SKM-1 (cell line): ENCODE results near the gene SLC6A12.
A peak's percentile ranks its signal among the peaks of the same experiment; 100 is the strongest.
"Not testable (repeated sequence)": the region's sequence is repeated elsewhere in the genome, so short reads cannot be mapped to it uniquely, and the experiment has no call there.

Source experiments
- DNase-seq: peaks from one replicate; lab custom pipeline; 2025; ENCODE audit not compliant: unreplicated experiment; lab: John Stamatoyannopoulos, UW

Gene SLC6A12

DNA sequence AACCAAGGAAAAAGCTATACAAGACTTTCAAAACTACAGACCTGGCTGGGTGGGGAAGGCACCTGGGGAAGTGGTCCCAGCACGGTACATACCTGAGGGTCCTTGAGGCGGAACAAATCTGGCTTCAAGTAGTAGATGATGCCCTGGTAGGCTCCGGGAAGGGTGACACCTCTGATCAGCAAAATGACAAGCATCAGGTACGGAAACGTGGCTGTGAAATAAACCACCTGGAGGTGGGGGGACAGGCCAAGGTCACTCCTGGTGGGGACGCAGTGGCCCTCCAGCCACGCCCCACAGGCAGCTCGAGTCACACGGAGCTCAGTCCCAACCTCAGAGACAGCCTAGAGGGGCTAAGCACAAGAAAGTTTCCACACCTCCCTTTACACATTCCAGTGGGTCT, 15.3 kb downstream of the SLC6A12 start:
- no peak for DNase-seq

DNA sequence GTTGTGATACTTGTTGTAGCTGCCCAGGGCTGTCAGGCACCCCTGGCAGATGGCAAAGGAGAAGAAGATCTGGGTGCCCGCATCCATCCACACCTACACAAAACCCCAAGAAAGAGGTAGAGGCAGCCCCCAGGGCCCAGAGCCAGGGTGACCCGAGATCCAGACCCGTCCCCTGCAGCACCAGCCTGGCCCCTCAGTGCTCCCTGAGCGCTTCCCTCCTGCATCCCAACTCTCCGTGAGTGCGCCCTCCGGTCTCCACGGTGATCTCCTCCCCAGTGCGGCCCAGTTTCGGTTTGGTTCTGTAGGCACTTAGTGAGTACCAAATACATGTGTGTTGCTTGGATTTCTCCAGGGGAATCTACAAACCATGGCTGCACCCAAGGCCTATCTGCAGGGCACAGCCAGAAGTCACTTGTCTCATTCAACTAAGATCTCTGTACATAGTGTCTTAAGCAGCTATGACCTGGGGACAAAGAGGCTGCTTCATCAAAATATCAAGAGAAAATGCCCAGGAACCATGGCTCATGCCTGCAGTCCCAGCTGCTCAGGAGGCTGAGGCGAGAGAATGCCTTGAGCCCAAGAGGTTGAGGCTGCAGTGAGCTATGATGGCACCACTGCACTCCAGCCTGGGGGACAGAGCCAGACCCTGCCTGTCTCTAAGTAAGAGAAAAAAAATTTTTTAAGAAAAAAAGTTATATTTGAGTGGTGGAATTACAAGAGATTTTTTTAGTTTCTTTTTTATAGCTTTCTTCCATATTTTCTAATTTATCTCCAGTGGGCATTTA, 15.9 kb downstream of the SLC6A12 start:
- DNase-seq, result no peak

DNA sequence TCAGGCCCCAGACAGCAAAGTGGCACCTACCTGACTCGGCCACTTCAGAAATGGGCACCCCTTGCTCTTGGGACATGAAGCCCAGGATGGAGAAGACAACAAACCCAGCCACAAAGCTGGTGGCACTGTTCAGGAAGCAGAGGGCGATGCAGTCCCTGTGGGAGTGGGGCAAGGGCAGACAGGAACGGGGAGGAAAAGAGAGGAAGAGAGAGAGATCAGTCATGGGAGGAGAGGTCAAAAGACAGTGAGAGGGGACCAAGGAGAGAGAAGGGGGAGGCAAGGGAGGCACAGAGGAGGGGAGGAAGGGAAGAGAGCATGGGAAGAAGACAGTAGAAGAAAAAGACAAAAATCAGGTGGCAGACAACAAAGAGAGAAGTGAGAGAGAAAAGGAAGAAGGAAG, 16.6 kb downstream of the SLC6A12 start:
- DNase-seq, result no peak

DNA sequence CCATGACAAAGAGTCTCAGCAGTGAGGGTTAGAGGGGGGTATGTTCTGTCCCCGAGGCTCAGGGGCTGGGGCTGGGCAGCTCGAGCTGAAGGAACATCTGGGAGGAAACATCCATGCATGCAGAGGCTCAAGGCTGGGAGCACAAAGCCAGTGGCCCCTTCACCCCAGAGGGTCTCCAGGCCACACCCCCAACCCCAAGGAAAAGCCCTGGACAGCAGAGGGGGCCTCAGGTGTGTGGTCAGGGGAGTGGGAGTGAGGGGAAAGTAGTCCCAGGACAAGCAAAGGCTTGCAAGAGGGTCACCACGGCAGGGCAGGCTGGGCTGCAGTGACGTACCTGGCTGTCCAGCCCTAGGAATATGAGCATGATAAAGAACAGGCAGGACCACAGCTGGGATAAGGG, 17.5 kb downstream of the SLC6A12 start:
- DNase-seq, result no peak

DNA sequence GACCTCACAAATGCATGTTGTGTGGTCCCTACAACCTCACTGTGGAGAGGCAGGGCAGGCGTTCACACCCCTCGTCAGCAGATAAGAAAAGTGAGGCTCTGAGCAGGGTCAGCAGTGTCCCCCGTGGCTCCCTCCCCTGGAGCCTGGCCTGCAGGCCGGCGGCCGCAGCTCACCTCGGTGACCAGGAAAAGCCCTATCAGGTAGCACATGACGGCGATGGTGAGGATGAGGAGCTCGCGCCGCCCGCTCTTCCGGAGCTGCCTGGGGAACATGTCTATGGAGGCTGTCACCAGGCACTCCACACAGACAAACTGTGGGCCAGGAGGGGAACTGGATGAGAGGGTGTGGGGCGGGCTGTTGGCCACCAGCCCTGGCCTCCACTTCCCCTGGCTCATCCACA, 18.0 kb downstream of the SLC6A12 start:
- DNase-seq, result no peak

DNA sequence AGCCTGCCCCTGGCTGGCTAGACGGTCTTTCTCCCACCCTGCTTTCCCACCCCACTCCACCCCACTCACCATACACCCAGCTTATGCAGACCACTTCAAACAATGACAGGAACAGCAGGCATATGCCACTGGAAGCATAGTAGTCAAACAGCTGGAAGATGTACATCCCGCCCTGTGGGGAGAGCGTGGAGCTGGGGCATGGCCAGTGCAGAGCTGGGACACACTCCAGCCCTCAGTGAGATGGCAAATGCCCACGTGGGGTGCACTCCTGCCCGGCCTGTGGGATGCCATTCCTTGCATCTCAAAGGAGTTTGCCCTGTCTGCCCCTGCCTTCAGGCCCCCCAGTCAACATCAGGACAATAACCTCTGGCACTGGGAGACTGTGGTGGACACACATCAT, 18.8 kb downstream of the SLC6A12 start:
- no peak for DNase-seq

DNA sequence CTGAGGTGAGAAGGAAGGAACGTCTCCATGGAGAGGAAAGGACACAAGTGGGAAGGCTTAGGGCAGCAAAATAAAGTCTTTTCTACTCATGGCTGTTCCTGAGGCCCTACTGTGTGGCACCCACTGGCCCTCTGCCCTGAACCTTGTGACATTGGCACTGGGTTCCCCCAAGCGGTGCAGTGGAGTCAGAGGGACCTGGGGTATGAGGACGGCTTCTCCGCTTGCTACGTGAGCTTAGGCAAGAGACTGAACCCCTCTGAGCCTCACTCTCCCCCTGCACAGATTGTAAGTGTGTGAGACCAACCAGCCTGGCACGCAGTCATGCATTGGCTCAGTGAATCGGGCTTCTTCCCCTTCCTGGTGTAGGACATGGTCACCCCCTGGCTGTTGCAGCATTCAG, 19.7 kb downstream of the SLC6A12 start:
- DNase-seq, result no peak

DNA sequence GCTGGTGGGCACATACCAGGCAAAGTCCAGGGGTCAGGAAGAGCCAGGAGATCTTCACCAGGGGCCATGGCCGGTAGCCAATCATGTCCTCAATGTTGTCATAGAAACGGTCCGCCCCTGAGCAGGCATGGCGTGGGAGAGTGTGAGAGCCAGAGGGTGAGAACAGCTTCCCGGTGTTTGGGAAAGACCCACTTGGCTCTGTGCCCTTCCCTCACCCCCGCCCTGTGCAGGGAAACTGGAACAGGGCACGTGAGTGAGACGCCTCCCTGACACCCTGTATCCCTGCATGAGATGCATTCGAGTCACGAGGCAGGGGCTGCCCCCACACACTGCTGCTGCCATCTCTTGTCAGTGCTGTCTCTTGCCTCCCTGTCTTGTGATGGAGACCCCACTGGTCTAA, 20.7 kb downstream of the SLC6A12 start:
- no peak for DNase-seq

DNA sequence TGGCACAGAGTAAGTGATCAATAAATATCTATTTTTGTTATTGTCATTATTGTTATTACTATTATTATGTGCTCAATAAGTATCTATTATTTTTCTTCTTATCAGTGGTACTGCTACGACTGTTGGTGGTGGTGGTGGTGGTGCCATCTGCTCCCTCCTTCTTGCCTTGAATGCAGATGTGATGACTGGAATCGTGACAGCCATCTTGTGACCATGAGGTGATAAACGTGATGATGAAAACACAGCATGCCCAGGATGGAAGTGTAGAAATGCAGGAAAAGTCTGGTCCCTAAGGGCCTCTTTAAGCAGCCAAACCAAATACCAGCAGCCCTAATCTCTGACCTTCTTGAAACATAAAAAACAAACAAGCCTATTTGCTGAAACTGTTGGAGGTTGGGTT, 22.4 kb downstream of the SLC6A12 start:
- DNase-seq, result no peak

DNA sequence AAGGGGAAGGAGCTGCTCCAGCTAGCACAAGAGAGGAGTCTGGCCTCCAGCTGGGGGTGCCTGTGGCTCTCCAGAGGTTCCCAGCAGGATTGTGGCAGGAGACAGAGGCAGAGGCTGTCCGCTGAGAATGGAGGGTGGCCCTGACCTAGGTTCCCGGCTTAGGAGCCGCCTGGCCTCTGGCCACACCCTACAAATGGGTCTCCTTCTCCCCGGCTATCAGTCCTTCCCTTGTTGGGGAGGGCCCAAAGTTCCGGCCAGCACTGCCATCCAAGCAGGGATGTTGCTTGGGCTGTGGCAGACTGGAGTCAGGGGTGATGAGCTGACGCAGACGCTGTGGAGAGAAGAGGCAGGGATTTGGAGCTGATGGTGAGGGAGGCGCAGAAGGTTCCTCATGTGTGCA, 23.1 kb downstream of the SLC6A12 start:
- DNase-seq, result no peak

DNA sequence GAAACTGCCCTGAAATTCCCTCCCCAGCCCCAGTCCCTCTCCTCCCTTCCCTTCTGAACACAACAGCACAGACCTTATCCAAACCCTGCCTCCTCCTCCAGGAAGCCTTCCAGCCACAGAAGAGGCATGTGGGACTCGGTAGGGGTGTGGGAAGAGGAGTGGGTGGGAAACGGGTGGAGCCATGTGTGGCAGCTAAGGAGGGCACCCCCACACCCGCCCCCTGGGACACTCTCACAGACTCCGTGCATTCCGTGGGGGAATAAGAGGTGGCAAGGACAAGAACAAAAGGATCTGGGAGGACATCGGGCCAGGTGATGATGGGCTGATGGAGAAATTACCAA, 24.4 kb downstream of the SLC6A12 start:
- no peak for DNase-seq

DNA sequence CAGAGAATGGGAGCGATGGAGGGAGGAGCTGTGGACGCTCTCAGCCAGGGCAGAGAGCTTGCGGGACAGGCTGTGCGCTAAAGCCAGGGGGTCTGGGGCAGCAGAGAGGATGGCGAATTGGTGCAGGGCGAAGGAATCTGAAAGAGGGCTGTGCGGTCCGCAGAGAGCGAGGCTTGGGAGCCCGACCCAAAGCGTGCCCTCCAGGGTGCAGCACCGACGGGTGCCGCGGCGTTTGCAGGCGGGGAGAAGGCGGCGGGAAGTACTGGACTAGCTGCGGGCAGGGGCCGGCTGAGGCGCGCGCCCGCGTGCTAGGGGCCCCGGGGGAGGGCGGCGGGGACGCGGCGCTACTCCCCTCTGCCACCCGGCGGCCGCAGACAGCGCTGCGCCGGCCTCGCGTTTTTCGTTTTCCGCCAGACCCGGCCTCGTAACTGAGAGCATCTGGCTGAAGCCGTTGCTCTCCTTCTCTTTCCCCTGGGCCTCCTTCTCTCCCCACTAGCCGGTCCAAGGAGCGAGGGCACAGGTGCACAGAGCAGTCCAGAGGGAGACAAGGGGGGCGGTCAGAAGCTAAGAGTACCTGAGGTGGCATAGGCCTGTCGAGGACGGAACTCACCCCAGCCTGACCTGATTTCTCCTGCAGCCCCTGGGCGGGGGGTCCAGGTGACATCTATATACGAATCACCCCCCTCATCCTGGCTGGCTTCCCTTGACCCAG, 24.9 kb downstream of the SLC6A12 start:
- DNase-seq, result peak; percentile 31

DNA sequence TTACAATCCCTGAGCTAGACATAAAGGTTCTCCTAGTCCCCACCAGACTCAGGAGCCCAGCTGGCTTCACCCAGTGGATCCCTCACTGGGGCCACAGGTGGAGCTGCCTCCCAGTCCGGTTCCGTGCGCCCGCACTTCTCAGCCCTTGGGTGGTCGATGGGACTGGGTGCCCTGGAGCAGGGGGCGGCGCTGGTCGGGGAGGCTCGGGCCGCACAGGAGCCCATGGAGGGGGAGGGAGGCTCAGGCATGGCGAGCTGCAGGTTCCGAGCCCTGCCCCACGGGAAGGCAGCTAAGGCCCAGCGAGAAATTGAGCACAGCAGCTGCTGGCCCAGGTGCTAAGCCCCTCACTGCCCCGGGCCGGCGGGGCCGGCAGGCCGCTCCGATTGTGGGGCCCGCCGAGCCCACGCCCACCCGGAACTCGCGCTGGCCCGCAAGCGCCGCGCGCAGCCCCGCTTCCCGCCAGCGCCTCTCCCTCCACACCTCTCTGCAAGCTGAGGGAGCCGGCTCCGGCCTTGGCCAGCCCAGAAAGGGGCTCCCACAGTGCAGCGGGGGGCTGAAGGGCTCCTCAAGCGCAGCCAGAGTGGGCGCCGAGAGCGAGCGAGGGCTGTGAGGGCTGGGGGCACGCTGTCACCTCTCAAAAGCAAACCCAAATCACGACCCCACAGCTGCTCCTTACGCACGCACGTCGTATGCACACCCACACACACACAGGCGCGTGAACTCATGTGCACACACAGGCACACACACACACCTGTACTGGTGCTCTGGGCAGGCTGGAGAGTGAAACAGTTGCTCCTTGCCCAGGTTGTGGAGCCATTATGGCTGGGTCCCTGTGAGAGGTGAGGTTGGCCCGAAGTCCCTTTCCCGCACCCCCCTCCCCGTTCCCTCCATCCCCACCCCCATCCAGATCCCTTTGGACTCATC, 25.7 kb downstream of the SLC6A12 start:
- not testable (repeated sequence) for DNase-seq

DNA sequence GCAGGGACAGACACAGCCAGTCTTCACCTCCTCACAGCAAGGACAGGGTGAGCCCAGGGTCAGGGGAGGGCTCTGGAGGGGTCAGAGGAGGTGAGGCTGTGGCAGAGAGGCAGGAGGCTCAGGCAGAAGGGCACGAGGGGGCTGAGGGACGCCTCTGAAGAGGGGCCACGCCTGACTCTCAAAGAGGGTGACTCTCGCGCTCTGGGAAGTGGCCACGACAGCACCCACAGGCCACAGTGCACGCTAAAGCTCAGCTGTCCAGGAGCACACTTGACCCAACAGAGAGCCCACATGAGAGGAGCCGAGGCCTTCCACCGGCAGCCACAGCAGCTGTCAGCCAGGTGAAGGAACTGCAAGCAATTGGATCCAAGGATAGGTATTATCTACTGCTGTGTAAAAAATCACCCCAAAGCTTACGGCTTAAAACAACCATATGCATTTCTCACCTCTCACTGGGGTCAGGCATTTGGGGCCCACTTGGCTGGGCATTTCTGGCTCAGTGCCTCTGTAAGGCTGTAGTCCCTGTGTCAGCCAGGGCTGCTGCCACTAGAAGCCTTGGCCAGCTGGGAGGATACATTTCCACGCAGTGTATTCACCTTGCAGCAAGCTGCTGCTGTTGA, 27.8 kb downstream of the SLC6A12 start:
- DNase-seq, result no peak

DNA sequence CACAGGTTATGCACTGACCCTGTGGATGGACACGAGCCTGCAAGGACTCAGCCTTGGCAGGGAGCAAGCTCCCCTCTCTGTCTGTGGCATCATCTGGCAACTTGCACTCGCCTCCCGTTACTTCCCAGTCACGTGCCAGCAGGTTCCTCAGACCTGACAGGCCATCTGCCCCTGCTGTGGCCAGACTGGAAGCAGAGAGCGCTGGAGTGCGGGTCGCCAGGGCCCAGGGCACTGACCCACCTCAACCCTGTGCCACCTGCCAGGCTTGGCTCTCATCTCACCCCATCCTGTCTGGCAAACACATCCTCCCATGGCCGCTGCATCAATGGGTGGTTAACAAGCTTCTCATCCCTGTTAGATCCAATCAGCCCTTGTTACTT, 28.4 kb downstream of the SLC6A12 start:
- no peak for DNase-seq

DNA sequence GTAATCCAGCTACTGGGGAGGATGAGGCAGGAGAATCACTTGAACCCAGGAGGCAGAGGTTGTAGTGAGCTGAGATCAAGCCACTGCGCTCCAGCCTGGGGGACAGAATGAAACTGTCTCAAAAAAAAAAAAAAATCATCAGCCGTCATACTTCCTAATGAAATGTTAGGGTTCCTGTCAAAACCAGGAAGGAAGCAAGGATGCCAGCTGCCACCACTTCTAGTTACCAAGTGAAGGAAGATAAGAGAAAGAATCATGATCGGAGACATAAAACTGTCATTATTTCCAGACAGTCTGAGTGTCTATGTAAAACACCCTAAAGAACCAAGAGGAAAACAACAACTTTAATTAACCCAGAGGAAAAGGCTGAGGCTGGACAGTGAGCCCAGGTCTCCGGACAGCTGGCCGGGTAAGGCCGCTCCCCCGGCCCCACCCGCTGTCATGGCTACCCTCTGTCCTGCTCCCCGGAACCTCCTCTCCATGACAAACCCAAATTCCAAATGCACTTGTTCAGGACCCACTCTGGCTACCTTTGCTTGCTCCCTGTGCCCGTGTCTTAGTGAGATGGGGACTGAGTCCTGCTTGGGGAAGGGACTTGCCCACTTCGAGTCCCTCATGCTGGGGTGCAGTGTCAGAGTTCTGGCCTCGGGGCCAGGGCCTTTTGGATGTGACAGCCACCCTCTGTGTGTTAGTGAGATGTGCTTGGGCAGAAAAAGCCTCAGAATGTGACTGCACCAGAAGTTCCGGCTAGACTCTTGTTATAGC, 29.0 kb downstream of the SLC6A12 start:
- DNase-seq, result no peak

DNA sequence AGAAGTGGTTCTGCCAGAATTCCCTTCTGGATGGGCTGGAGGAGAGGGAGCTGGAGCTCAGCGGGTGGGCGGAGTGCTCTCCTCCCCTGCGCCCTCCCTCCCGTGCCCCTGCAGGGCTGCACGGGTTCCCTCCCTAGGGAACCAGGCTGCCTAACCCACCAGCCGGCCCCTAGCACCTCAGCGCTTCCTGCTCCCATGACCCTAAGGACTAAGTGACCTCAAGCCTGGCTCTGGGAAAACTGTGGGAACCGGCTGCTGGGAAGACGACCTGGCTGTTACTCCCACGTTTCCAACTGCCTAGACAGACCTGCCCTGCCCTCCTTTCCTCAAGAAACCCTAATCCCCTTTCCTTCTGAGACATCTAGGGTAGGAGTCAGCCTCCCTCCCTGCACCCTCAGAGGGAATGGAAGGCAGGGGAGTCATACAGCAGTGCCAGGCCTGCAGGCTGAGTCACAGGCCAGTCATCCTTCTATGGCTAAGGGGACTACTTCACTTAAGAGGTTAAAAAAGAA, 31.5 kb downstream of the SLC6A12 start:
- DNase-seq, result no peak

DNA sequence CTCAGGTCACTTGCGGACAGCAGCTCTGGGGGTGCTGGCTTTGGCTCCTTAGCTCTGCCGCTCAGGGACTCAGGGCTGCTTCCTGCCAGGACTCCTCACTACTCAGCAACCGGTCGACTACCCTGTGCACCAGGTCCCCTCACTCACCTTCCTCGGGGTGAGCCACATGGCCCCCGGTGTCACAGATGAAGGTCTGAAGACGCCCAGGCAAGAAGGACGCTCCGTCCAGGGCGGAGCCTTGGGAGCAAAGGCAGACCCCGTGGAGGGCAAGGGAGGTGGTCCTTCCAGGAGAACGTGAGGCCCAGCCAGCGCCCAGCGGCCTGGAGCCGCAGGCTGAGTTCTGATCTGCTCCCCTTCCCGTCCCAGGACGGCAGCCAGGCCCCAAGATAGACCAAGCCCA, 32.0 kb downstream of the SLC6A12 start:
- no peak for DNase-seq

DNA sequence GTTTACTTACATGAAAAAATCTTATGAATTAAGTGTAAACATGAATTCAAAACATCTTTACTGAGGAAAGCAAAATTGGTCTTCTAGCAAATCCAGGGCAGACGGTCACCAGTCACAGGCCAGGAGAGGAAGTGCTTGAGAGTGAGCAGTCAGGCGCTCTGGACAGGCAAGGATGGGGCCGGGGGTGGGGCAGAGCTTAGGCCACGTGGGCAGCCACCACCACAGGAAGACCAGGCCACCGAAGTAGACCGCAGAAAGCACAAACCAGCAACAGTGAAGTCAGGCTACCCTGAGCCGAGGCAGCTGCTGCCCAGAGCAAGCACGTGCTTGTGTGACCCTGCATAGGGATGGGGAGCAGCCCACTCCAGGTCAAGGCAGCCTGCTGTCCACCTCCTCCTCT, 33.5 kb downstream of the SLC6A12 start:
- DNase-seq, result peak; percentile 46

DNA sequence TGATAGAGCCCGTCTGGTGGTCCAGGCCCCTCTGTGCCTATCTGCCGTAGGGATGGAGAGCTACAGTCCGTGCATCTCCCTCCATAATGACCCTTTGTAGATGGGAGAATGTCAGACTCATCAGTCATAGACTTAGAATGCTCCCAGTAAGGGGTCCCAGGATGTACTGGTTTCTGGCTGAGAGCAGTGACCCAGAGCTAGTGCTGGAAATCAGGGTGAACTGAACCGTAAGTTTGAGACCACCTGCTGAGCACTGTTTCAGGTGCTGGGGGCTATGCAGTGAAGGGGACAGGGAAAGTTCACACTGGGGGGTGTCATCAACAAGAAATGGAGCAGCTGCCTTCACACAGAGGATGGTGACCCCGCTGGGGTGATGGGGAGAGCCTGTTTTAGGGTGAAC, 34.1 kb downstream of the SLC6A12 start:
- no peak for DNase-seq
